Measurements from ENCODE around the gene ATP1A2. TPM values are rescaled to one million over a fixed set of nuclear protein-coding genes. Genes with fewer than 3 reads are reported as not detected.

The ATP1A2 gene
- total and polyA plus RNA-seq, 7 donors, result 52.5 to 1,040 (median 523) TPM

- intact Hi-C loops (cut with DNase I), result loop anchor here in 1 of 2 donors (5.0 kb wide), 1 partner anchor 58 kb away; no protein-coding TSS in a partner anchor
- ATAC-seq (no peak), DNase-seq (no peak)
- Histone ChIP-seq H3K4me3 (no peak overlapping the region), H3K36me3 (ENCODE audit: insufficient read depth in 1 of 2, low read depth in 1 of 2) (no peaks in the 10 kb centered on the region), H3K9me3 (no peaks in the 10 kb centered on the region), H3K4me1 (no peaks in the 10 kb centered on the region), H3K27ac (no peak overlapping the region), H3K27me3 (ENCODE audit: insufficient read depth in 3 of 3, low read length in 2 of 3) (no peaks in the 10 kb centered on the region)
- TF ChIP-seq CTCF (IDR thresholded peaks at IDR 0.05), result no peak
Measured at GRCh38 chr1:160159846-160160245, 44.3 kb downstream of the ATP1A2 start.

- Histone ChIP-seq H3K27me3 (ENCODE audit: insufficient read depth in 3 of 3, low read length in 2 of 3) (no peaks in the 10 kb centered on the region), H3K36me3 (ENCODE audit: insufficient read depth in 1 of 2, low read depth in 1 of 2) (no peaks in the 10 kb centered on the region), H3K4me3 (no peak overlapping the region), H3K27ac (no peak overlapping the region), H3K4me1 (no peaks in the 10 kb centered on the region), H3K9me3 (no peaks in the 10 kb centered on the region)
- WGBS, 3 donors, result 47 to 65% (median 47%) methylated on average over 6 of the region's 6 CpGs
- intact Hi-C loops (cut with DNase I), result no loop called here
- peak; percentile 53 for TF ChIP-seq CTCF (IDR thresholded peaks at IDR 0.05)
- ATAC-seq, result peak; percentile 74 to 81 (median 79)
- no peak for DNase-seq
Measured at GRCh38 chr1:160161965-160162705, 46.6 kb downstream of the ATP1A2 start.

GRCh38 chr1:160162931-160163330 lies 47.4 kb downstream of the ATP1A2 start:
- Histone ChIP-seq H3K27me3 (ENCODE audit: insufficient read depth in 3 of 3, low read length in 2 of 3) (no peaks in the 10 kb centered on the region), H3K27ac (no peak overlapping the region), H3K4me1 (no peaks in the 10 kb centered on the region), H3K36me3 (ENCODE audit: insufficient read depth in 1 of 2, low read depth in 1 of 2) (no peaks in the 10 kb centered on the region), H3K9me3 (no peaks in the 10 kb centered on the region), H3K4me3 (no peak overlapping the region)
- 80 to 93% (median 81%) methylated on average over 2 of the region's 2 CpGs for WGBS, 3 donors
- intact Hi-C loops (cut with DNase I), result no loop called here
- ATAC-seq (no peak), DNase-seq (no peak)
- no peak for TF ChIP-seq CTCF (IDR thresholded peaks at IDR 0.05)

- ATAC-seq (peak in 3 of 4 donors; percentile 50 to 78 (median 75)), DNase-seq (no peak)
- no peaks in the 10 kb centered on the region for H3K9me3 ChIP-seq
- H3K27ac ChIP-seq, result no peak overlapping the region
- WGBS, 3 donors, result 92 to 95% (median 95%) methylated on average over 1 of the region's 1 CpG
- no peak overlapping the region for H3K4me3 ChIP-seq
- no peaks in the 10 kb centered on the region for H3K36me3 ChIP-seq (ENCODE audit: insufficient read depth in 1 of 2, low read depth in 1 of 2)
- intact Hi-C loops (cut with DNase I), result no loop called here
- no peaks in the 10 kb centered on the region for H3K4me1 ChIP-seq
- TF ChIP-seq CTCF (IDR thresholded peaks at IDR 0.05), result no peak
- H3K27me3 ChIP-seq (ENCODE audit: insufficient read depth in 3 of 3, low read length in 2 of 3), result no peaks in the 10 kb centered on the region
Measured at GRCh38 chr1:160163615-160164014, 48.1 kb downstream of the ATP1A2 start.

GRCh38 chr1:160164121-160164520 lies 48.6 kb downstream of the ATP1A2 start:
- 76 to 88% (median 86%) methylated on average over 10 of the region's 10 CpGs for WGBS, 3 donors
- DNase-seq (no peak), ATAC-seq (no peak)
- intact Hi-C loops (cut with DNase I), result no loop called here
- Histone ChIP-seq H3K4me3 (no peak overlapping the region), H3K36me3 (ENCODE audit: insufficient read depth in 1 of 2, low read depth in 1 of 2) (no peaks in the 10 kb centered on the region), H3K9me3 (no peaks in the 10 kb centered on the region), H3K27me3 (ENCODE audit: insufficient read depth in 3 of 3, low read length in 2 of 3) (no peaks in the 10 kb centered on the region), H3K4me1 (no peaks in the 10 kb centered on the region), H3K27ac (no peak overlapping the region)
- TF ChIP-seq CTCF (IDR thresholded peaks at IDR 0.05), result no peak

Measured in psoas muscle (tissue), 8 donors.